NCI-H1048 (cell line): ENCODE data around the gene GNAI1.

Source experiments
- DNase-seq: peaks from one replicate; lab custom pipeline; 2025; lab: John Stamatoyannopoulos, UW

Gene GNAI1

GRCh38 chr7:80213814-80214213, 79.2 kb downstream of the GNAI1 start:
- no peak for DNase-seq

- no peak for DNase-seq
Observed at GRCh38 chr7:80215734-80216133, 81.1 kb downstream of the GNAI1 start.

GRCh38 chr7:80216996-80217842, 82.6 kb downstream of the GNAI1 start:
- DNase-seq: no peak

- no peak for DNase-seq
Observed at GRCh38 chr7:80218723-80219122, 84.1 kb downstream of the GNAI1 start.

GRCh38 chr7:80220022-80220634, 85.5 kb downstream of the GNAI1 start:
- no peak for DNase-seq

- no peak for DNase-seq
Observed at GRCh38 chr7:80224415-80224814, 89.8 kb downstream of the GNAI1 start.

GRCh38 chr7:80225361-80225760, 90.7 kb downstream of the GNAI1 start:
- no peak for DNase-seq

- no peak for DNase-seq
Observed at GRCh38 chr7:80226629-80227028, 92.0 kb downstream of the GNAI1 start.

- no peak for DNase-seq
Observed at GRCh38 chr7:80230327-80230726, 95.7 kb downstream of the GNAI1 start.

GRCh38 chr7:80231707-80232106, 97.1 kb downstream of the GNAI1 start:
- no peak for DNase-seq

- DNase-seq: no peak
Observed at GRCh38 chr7:80232979-80233724, 98.5 kb downstream of the GNAI1 start.

GRCh38 chr7:80235334-80235733, 100.7 kb downstream of the GNAI1 start:
- no peak for DNase-seq

GRCh38 chr7:80236681-80237080, 102.0 kb downstream of the GNAI1 start:
- DNase-seq: no peak

GRCh38 chr7:80240265-80241025, 105.8 kb downstream of the GNAI1 start:
- no peak for DNase-seq

GRCh38 chr7:80241671-80242070, 107.0 kb downstream of the GNAI1 start:
- DNase-seq: no peak

- no peak for DNase-seq
Observed at GRCh38 chr7:80243425-80243824, 108.8 kb downstream of the GNAI1 start.

GRCh38 chr7:80244206-80244916, 109.7 kb downstream of the GNAI1 start:
- DNase-seq: no peak

GRCh38 chr7:80247144-80247543, 112.5 kb downstream of the GNAI1 start:
- no peak for DNase-seq

GRCh38 chr7:80247891-80248290, 113.3 kb downstream of the GNAI1 start:
- no peak for DNase-seq

- DNase-seq: no peak
Observed at GRCh38 chr7:80249184-80249583, 114.6 kb downstream of the GNAI1 start.

GRCh38 chr7:80249619-80250295, 115.1 kb downstream of the GNAI1 start:
- DNase-seq: no peak
